Measurements from ENCODE around the gene PRICKLE2. TPM values are rescaled to one million over a fixed set of nuclear protein-coding genes. Genes with fewer than 3 reads are reported as not detected.

PRICKLE2 gene
- total and polyA plus RNA-seq, 5 experiments from 2014 or later = not detected

- ATAC-seq (no peak), DNase-seq (no peak)
- no peaks in the 10 kb centered on the region for H3K36me3 Mint-ChIP-seq
- H3K4me3 Mint-ChIP-seq = no peak overlapping the region
- peaks cover 8 to 37% (median 16%) of the 10 kb centered on the region in 5 donors for H3K27me3 Mint-ChIP-seq
- POLR2A ChIA-PET = no interaction called here
- no peak overlapping the region for H3K27ac Mint-ChIP-seq
- no peaks in the 10 kb centered on the region for H3K4me1 Mint-ChIP-seq
- H3K9me3 Mint-ChIP-seq = no peaks in the 10 kb centered on the region
These were observed 160.5 kb downstream of the PRICKLE2 start for GRCh38 chr3:64064804-64065203.

- no peak for DNase-seq
- Mint-ChIP-seq H3K4me3 (no peak overlapping the region), H3K27ac (no peak overlapping the region), H3K27me3 (peaks cover 8 to 39% (median 16%) of the 10 kb centered on the region in 5 donors), H3K36me3 (no peaks in the 10 kb centered on the region), H3K9me3 (no peaks in the 10 kb centered on the region), H3K4me1 (no peaks in the 10 kb centered on the region)
- POLR2A ChIA-PET = no interaction called here
- no peak for ATAC-seq
These were observed 161.3 kb downstream of the PRICKLE2 start for GRCh38 chr3:64063983-64064438.

- POLR2A ChIA-PET = no interaction called here
- H3K4me3 Mint-ChIP-seq = no peak overlapping the region
- H3K27ac Mint-ChIP-seq = no peak overlapping the region
- H3K36me3 Mint-ChIP-seq = no peaks in the 10 kb centered on the region
- peaks cover 8 to 40% (median 18%) of the 10 kb centered on the region in 5 donors for H3K27me3 Mint-ChIP-seq
- H3K9me3 Mint-ChIP-seq = no peaks in the 10 kb centered on the region
- DNase-seq (no peak), ATAC-seq (no peak)
- H3K4me1 Mint-ChIP-seq = no peaks in the 10 kb centered on the region
These were observed 161.9 kb downstream of the PRICKLE2 start for GRCh38 chr3:64063207-64063982.

GRCh38 chr3:64061628-64062027 lies 163.6 kb downstream of the PRICKLE2 start:
- H3K9me3 Mint-ChIP-seq = no peaks in the 10 kb centered on the region
- no peak for DNase-seq
- POLR2A ChIA-PET = no interaction called here
- no peak overlapping the region for H3K4me3 Mint-ChIP-seq
- H3K27me3 Mint-ChIP-seq = peaks cover 9 to 52% (median 16%) of the 10 kb centered on the region in 5 donors
- H3K27ac Mint-ChIP-seq = peak overlapping the region in 1 of 10 donors; percentile 58
- no peaks in the 10 kb centered on the region for H3K36me3 Mint-ChIP-seq
- ATAC-seq = no peak
- H3K4me1 Mint-ChIP-seq = no peaks in the 10 kb centered on the region

GRCh38 chr3:64059484-64060175 lies 165.6 kb downstream of the PRICKLE2 start:
- H3K27ac Mint-ChIP-seq = no peak overlapping the region
- H3K4me1 Mint-ChIP-seq = no peaks in the 10 kb centered on the region
- H3K36me3 Mint-ChIP-seq = no peaks in the 10 kb centered on the region
- no peaks in the 10 kb centered on the region for H3K9me3 Mint-ChIP-seq
- POLR2A ChIA-PET = no interaction called here
- no peak overlapping the region for H3K4me3 Mint-ChIP-seq
- ATAC-seq (no peak), DNase-seq (no peak)
- peaks cover 9 to 72% (median 18%) of the 10 kb centered on the region in 5 donors for H3K27me3 Mint-ChIP-seq

- H3K4me3 Mint-ChIP-seq = no peak overlapping the region
- POLR2A ChIA-PET = no interaction called here
- H3K36me3 Mint-ChIP-seq = no peaks in the 10 kb centered on the region
- DNase-seq (no peak), ATAC-seq (no peak)
- no peaks in the 10 kb centered on the region for H3K4me1 Mint-ChIP-seq
- H3K27me3 Mint-ChIP-seq = peaks cover 13 to 69% (median 16%) of the 10 kb centered on the region in 5 donors
- no peaks in the 10 kb centered on the region for H3K9me3 Mint-ChIP-seq
- no peak overlapping the region for H3K27ac Mint-ChIP-seq
These were observed 166.7 kb downstream of the PRICKLE2 start for GRCh38 chr3:64058566-64058965.

GRCh38 chr3:64057231-64057630 lies 168.0 kb downstream of the PRICKLE2 start:
- Mint-ChIP-seq H3K36me3 (no peaks in the 10 kb centered on the region), H3K4me1 (no peaks in the 10 kb centered on the region), H3K4me3 (no peak overlapping the region), H3K27me3 (peaks cover 13 to 56% (median 16%) of the 10 kb centered on the region in 5 donors), H3K27ac (no peak overlapping the region), H3K9me3 (no peaks in the 10 kb centered on the region)
- no peak for ATAC-seq
- no peak for DNase-seq
- POLR2A ChIA-PET = no interaction called here

- DNase-seq (no peak), ATAC-seq (no peak)
- Mint-ChIP-seq H3K4me3 (no peak overlapping the region), H3K4me1 (no peaks in the 10 kb centered on the region), H3K36me3 (no peaks in the 10 kb centered on the region), H3K27me3 (peaks cover 13 to 52% (median 16%) of the 10 kb centered on the region in 5 donors), H3K27ac (no peak overlapping the region), H3K9me3 (no peaks in the 10 kb centered on the region)
- POLR2A ChIA-PET = no interaction called here
These were observed 168.6 kb downstream of the PRICKLE2 start for GRCh38 chr3:64056606-64057180.

GRCh38 chr3:64055076-64055475 lies 170.2 kb downstream of the PRICKLE2 start:
- DNase-seq (no peak), ATAC-seq (no peak)
- Mint-ChIP-seq H3K4me3 (no peak overlapping the region), H3K4me1 (peaks cover 0 to 1% (median 0%) of the 10 kb centered on the region in 4 donors), H3K27me3 (peaks cover 11 to 48% (median 16%) of the 10 kb centered on the region in 5 donors), H3K9me3 (no peaks in the 10 kb centered on the region), H3K36me3 (no peaks in the 10 kb centered on the region), H3K27ac (no peak overlapping the region)
- POLR2A ChIA-PET = no interaction called here

GRCh38 chr3:64054488-64054887 lies 170.8 kb downstream of the PRICKLE2 start:
- POLR2A ChIA-PET = no interaction called here
- ATAC-seq = no peak
- Mint-ChIP-seq H3K4me1 (peaks cover 0 to 1% (median 0%) of the 10 kb centered on the region in 4 donors), H3K36me3 (no peaks in the 10 kb centered on the region), H3K27me3 (peaks cover 13 to 51% (median 18%) of the 10 kb centered on the region in 5 donors), H3K4me3 (no peak overlapping the region), H3K27ac (no peak overlapping the region), H3K9me3 (no peaks in the 10 kb centered on the region)
- no peak for DNase-seq

- ATAC-seq (no peak), DNase-seq (no peak)
- Mint-ChIP-seq H3K4me1 (peaks cover 0 to 1% (median 0%) of the 10 kb centered on the region in 4 donors), H3K4me3 (no peak overlapping the region), H3K27ac (no peak overlapping the region), H3K36me3 (no peaks in the 10 kb centered on the region), H3K9me3 (no peaks in the 10 kb centered on the region), H3K27me3 (peaks cover 13 to 54% (median 24%) of the 10 kb centered on the region in 5 donors)
- POLR2A ChIA-PET = no interaction called here
These were observed 171.7 kb downstream of the PRICKLE2 start for GRCh38 chr3:64053581-64053980.

- H3K36me3 Mint-ChIP-seq = no peaks in the 10 kb centered on the region
- POLR2A ChIA-PET = no interaction called here
- H3K4me3 Mint-ChIP-seq = no peak overlapping the region
- peaks cover 0 to 1% (median 0%) of the 10 kb centered on the region in 4 donors for H3K4me1 Mint-ChIP-seq
- H3K9me3 Mint-ChIP-seq = no peaks in the 10 kb centered on the region
- peaks cover 11 to 52% (median 25%) of the 10 kb centered on the region in 5 donors for H3K27me3 Mint-ChIP-seq
- no peak for DNase-seq
- no peak overlapping the region for H3K27ac Mint-ChIP-seq
- ATAC-seq = no peak
These were observed 172.1 kb downstream of the PRICKLE2 start for GRCh38 chr3:64053117-64053516.

GRCh38 chr3:64049832-64050231 lies 175.4 kb downstream of the PRICKLE2 start:
- no peak for DNase-seq
- no peak for ATAC-seq
- Mint-ChIP-seq H3K27ac (no peak overlapping the region), H3K4me1 (peaks cover 0 to 1% (median 0%) of the 10 kb centered on the region in 4 donors), H3K9me3 (peaks cover 0 to 2% (median 0%) of the 10 kb centered on the region in 9 donors), H3K27me3 (peaks cover 11 to 47% (median 25%) of the 10 kb centered on the region in 5 donors), H3K4me3 (no peak overlapping the region), H3K36me3 (peaks cover 0 to 1% (median 0%) of the 10 kb centered on the region in 3 donors)
- POLR2A ChIA-PET = no interaction called here
